NCI-H1694 treated with DMSO at 0.1 percent for 48 hours (cell line): ENCODE measurements around the gene MEF2C.

Source experiments
- DNase-seq: peaks from one replicate; lab custom pipeline; 2025; lab: John Stamatoyannopoulos, UW

MEF2C gene

DNA sequence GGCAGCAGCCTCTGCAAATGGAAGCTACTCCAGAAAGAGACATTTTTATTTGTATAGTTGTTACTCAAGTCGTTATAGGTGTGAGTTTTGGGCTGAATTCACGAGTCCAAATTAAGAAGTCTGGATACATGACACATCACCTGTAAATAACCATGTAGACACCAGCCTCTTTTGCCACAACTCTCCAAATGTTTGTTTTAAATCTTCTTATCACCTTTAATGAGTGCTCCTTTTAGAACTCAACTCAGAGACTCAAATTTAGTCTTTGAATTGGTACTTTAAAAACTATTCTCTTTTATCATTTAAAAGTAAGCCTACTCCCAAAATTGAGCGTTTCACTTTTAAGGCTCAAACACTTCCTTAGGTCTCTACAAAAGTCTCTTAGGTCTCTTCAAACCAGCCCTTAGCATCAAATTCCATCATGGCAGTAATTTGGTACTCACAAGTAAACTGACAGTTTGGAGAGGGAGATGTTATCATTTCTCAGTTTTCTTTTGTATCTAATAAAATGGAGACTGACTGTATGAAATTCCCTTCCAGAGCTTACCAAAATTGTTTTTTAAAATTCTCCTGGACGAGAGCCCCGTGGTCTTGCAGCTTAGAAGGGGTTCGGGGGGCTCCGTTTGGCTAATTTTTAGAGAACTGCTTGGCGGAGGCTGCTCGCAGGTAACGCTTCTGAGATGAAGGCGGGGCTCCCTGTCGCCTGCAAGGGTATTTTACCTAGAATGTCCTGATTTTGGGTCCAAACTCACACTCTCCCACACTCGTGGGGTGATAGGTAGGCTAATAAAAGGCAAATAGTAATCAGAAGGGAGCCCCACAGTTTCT lies 194.6 kb downstream of the MEF2C start:
- no peak for DNase-seq

GRCh38 chr5:88687373-88687911 lies 195.5 kb downstream of the MEF2C start:
- DNase-seq = no peak

DNA sequence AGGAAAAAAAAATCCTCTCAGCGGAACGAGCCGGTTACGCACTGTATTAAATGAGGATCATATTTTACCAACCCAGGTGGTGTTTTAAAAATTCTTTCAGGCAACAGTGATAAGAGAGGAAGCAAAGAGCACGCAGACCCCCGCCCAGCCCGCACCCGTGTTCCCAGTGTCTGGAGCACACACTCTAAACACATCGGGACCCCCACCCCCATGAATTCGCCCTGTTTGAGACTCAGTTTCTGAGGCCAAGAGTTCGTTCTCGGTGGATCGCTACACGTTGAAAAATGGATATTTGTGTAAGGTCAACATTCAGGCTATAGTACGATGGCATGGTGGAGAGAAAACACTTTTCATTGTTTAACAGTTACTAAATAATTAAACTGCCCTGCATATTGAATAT lies 196.3 kb downstream of the MEF2C start:
- no peak for DNase-seq

GRCh38 chr5:88685591-88686541 lies 197.1 kb downstream of the MEF2C start:
- DNase-seq = no peak

DNA sequence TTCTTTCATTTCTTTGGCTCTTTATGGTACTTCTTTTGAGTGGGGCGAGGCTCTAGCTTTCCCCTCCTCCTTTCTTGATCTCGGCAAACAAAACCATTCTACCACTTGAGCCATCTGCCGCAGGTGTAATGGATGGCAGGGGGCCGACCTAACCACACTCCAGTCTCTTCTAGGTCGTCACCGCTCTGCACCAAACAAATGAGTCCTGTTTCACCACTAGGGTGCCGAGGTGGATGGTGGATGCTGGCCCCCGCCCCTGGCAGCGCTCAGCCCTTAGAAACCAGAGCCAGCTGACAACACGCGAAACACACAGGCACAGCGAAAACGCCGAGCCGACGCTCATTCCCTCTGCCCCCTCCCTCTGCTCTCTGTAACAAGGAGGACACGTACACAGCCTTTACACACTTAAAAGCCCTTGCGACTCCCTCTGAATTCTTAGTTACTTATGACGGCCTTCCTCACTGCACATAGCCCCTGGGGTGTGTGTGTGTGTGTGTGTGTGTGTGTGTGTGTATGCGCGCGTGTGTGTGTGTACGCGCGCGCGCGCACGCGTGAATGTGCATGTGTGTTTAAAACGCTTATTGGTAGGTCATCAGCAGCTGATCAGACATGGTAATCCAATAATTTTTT lies 199.4 kb downstream of the MEF2C start:
- no peak for DNase-seq

DNA sequence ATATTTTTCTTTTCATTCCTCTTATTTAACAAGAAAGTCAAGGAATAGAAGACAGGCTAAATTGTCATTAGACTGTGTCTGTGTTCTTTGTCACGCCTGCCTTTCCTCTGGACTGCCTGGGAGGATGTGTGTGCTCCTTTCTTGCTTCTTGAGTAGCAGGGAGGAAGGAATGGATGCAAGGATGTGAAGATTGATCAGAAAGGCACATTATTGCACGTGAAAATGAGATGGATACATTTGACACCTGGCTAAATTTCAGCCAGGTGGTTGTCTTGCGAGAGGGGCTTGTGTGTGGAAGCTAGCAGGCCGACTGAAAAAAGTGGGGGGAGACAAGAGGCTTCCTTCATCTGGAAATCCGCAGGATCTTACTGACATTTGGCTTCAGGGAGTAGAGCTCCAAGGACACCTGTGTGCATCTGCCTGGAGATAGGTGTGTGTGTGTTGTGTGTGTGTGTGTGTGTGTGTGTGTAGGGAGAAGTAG lies 200.1 kb downstream of the MEF2C start:
- DNase-seq = no peak

GRCh38 chr5:88682131-88682530 lies 200.9 kb downstream of the MEF2C start:
- no peak for DNase-seq

DNA sequence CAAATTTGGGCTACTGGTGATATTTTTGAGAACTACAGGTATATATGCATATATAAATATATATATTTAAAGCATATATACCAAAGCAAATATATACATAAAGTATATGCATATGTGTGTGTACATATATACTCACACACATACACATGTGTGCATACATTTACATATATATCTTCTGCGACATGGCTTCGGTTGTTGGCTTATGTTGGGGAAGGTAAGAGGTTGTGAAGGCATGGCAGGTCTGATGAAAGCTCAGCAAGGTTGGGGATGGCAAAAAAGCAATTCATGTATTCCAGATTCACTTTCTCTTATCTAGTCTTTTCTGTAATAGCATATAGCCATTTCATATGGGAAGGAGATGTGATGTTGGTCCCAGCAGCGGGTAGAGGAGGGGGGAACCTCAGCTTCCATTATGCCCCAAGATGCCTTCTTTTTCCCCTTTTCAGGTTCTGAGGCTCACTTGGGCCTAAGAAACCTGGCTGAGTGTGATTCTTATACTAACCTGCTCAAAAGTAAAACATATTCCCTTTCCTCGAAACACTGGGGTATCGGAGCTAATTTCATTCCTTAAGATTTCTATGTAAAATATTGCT lies 201.7 kb downstream of the MEF2C start:
- DNase-seq = no peak

DNA sequence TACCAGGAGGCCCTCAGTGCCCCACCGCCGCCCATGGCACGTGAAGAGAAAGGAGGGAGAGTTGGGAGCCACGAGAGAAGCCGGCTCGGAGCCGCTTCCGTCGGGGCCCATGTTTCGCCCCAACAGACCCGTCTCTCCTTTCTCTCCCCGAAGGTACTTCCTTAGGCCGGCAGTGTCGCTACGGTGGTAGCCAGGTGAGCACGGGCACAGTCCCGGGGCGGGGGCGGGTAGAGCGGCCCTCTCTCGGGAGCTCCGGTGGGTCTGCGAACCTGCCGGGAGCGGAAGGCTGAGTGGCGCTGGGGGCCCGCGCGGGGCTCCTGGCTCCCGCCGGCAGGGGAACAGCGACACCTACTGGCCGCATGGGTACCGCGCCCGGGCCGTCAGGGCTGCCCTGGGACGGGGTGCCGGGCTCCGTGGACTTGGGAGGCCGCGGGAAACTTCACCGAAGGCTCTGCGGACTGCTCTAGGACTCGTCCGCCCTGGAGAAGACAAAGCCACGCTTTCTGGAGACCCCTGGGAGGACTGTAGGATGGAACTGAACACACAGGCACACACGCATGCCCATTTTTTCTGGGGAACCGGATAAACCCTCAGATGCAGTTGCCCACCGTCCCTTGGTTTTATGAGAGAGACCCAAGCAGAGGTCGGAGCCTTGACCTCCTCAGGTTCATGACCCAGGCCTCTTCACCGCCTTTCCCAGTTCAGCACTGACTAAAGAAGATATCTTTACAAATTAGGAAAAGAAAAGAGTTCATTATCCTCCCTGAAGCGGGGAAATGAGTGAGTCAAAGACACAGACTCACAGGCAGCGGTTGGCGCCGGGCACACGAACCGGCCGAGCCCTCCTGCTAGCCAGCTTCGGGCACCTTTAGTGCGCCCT lies 202.5 kb downstream of the MEF2C start:
- DNase-seq = no peak

- no peak for DNase-seq
These were observed 203.3 kb downstream of the MEF2C start for GRCh38 chr5:88679638-88680037.

DNA sequence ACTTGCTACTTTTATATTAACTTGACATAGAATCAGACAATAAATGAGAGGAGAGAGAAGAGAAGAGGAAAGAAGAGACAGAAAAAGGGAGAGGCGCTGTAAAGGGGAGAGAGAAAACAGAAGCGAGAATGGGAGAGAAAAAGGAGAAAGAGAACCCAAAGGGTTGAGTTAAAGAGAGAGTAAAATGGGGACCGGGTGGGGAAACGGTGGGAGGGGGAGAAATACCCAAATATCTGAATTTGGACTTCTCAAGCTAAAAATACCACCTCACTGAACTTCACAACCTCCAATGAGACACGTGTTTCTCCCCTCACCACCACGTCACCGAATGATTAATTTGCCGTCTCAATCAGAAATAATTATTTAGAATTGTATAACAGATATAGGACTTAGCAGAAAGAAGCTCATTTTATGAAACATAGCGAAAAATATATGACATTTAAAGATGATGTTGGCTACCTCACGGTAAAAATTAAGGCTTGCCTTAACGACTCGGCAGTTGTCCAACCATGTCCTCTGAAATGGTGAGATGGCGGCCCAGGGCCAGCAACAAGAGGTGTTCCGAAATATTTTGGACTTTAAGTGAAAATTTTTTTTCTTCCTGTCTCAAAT lies 204.1 kb downstream of the MEF2C start:
- DNase-seq = no peak

- no peak for DNase-seq
These were observed 204.8 kb downstream of the MEF2C start for GRCh38 chr5:88677943-88678769.

DNA sequence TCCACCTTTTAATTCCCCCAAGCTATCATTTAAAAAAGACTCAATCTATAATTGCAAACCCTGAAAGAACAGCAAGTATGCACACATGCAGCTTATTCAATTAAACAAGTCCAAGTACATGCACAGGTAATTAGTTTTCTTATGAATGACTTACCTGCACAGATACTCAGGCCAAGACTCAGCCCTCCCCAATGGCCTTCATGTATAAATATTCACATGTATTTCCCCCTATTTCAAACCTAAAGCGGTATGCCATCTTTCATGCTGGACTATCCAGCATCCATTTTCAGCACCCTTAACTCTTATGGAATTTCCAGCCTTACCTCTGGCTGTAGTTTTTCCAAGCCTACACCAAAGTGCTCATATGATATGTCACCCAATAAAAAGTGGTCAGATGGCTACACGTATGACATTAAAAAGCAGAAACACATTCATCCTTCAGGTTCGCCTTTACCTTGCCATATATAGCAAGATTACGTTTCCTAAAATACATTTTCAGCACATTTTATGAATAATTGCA lies 205.5 kb downstream of the MEF2C start:
- DNase-seq = no peak

GRCh38 chr5:88676637-88677375 lies 206.2 kb downstream of the MEF2C start:
- no peak for DNase-seq

GRCh38 chr5:88675708-88676636 lies 207.0 kb downstream of the MEF2C start:
- DNase-seq = no peak

- no peak for DNase-seq
These were observed 207.7 kb downstream of the MEF2C start for GRCh38 chr5:88675168-88675707.
